TTC549 (cell line): ENCODE measurements around the gene BFAR.
"Not testable (repeated sequence)": the region's sequence is repeated elsewhere in the genome, so short reads cannot be mapped to it uniquely, and the experiment has no call there.

ENCODE experiments used
- FAIRE-seq: peaks from 2 replicates; lab custom pipeline; 2012; peaks lifted over from hg19 to GRCh38; lab: Jason Lieb, UNC

Gene BFAR

GRCh38 chr16:14701859-14702258 is 69.1 kb downstream of the BFAR start:
- FAIRE-seq: not testable (repeated sequence)

- FAIRE-seq: not testable (repeated sequence)
Measured at GRCh38 chr16:14702672-14703071, 69.9 kb downstream of the BFAR start.

DNA sequence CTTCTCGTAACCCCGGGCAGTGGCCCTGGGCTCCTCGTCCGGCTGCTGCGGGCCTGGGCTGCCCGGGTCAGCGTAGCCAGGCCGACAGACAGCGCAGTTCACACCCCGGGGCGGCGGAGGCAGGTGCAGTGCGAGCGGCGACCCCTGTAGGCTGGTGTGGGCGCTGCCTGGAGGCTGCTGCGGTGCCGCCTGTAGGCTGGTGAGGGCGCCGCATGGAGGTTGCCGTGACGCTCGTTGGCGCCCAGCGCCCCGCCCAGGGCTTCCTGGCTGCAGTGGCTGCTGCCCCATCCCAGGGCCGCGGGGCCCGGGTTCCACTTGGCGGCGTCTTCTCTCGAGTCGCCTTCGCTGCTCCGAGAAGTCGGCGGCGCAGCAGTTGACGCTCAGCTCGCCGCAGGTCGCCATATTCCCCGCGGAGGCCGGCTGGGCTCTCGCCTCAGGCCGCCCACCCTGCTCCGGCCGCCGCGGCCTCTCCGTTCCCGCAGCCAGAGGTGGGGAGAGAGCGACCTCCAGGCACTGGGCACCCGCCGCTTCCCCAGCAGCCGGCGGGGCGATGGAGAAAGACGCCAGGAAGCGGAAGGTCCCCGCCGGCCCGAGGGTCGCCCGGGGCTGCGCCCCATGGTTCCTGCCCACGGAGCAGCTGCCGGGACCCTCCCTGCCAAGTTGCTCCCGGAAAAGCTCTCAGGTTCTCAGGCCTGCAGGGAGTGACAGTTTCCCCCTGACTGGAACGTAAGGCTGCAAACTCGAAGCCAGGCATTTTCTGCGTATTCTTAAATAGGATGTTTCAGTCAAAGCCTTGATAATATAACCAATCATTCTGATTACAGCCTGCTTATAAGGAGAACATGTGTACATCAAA is 70.6 kb downstream of the BFAR start, which contains the start of gene NPIPA3:
TSS of gene NPIPA3 (plus strand) at position 256 of the 856 bp plus-strand sequence. CDS start 5,533 bp downstream, outside the sequence.
- FAIRE-seq: not testable (repeated sequence)
